Esophagus muscularis mucosa (tissue), 4 donors: ENCODE measurements around the gene TRUB2. TPM values are rescaled to one million over a fixed set of nuclear protein-coding genes. Genes with fewer than 3 reads are reported as not detected.

Experiments used
- DNase-seq: peaks from one replicate; pipeline ENCODE4 v3.0.0-alpha.2; 2017; ENCODE audit errors: extremely low spot score
- H3K27ac ChIP-seq, 4 donors: fragments of 200-600 bp; sonication (generic); replicated peaks in 1 of 4; 1 replicate in 3 of 4; 2 replicates in 1 of 4; pipeline ENCODE4 v1.5.1; 2016 to 2019; ENCODE audit warnings: mild to moderate bottlenecking in 1 of 4
- H3K27me3 ChIP-seq, 4 donors: fragments of 200-600 bp; sonication (generic); one replicate each; pipeline versions ENCODE4 v1.5.1 to v1.6.0; 2016 to 2019
- H3K36me3 ChIP-seq, 4 donors: fragments of 200-600 bp; sonication (generic); one replicate each; pipeline ENCODE4 v1.5.1; 2016 to 2019
- H3K4me1 ChIP-seq, 4 donors: fragments of 200-600 bp; sonication (generic); one replicate each; pipeline ENCODE4 v1.5.1; 2016 to 2019
- H3K4me3 ChIP-seq, 4 donors: fragments of 200-600 bp; sonication (generic); 1 replicate in 2 of 4; 2 replicates in 2 of 4; pipeline ENCODE4 v1.5.1; 2016 to 2019; ENCODE audit warnings: mild to moderate bottlenecking in 4 of 4, moderate library complexity in 1 of 4
- H3K9me3 ChIP-seq, 4 donors: fragments of 200-600 bp; sonication (generic); 1 replicate in 3 of 4; 2 replicates in 1 of 4; pipeline ENCODE4 v1.5.1; 2016 to 2019
- EP300 ChIP-seq: sonication (generic); formaldehyde crosslinking; IDR thresholded peaks from one replicate; pipeline ENCODE4 v1.6.1; 2017; ENCODE audit warnings: antibody characterized with exemption
- POLR2A ChIP-seq: fragments of 450-650 bp; IDR thresholded peaks from one replicate; pipeline ENCODE4 v1.6.1; 2017; ENCODE audit warnings: antibody characterized with exemption, moderate library complexity, mild to moderate bottlenecking, low read depth
- POLR2AphosphoS5 ChIP-seq, 2 donors: sonication (generic); formaldehyde crosslinking; IDR thresholded peaks; one replicate each; pipeline ENCODE4 v1.6.1; 2017; ENCODE audit warnings: antibody characterized with exemption in 2 of 2
- WGBS: methylation state at CpG from one replicate; pipeline ENCODE4 v1.1.5; 2018; 5-methylcytosine and 5-hydroxymethylcytosine counted together
- intact Hi-C: fragments of 100-400 bp; cut with DNase I; formaldehyde crosslinking; loops from one replicate; pipeline ENCODE4 v1.15.1; 2023
- total RNA-seq, 4 donors: library from RNA; depleted of rRNA; stranded (reverse); fragments of >200 nt; gene quantifications; one replicate each; pipeline versions ENCODE4 v1.1.0 to v1.2.1, GENCODE V29; 2016
- TF ChIP-seq, protein P1 (sequence below), 3 experiments: fragments of 200-600 bp in 2 of 3; fragments of 450-650 bp in 1 of 3; sonication (generic) in 2 of 3; IDR thresholded peaks; one replicate each; pipeline ENCODE4 v1.5.1; 2017 to 2019; ENCODE audit warnings: antibody characterized with exemption in 3 of 3, mild to moderate bottlenecking in 2 of 3, moderate library complexity in 1 of 3

Gene TRUB2
- total RNA-seq, 4 donors from 2014 or later = 5.4 to 13.2 (median 9.5) TPM

DNA sequence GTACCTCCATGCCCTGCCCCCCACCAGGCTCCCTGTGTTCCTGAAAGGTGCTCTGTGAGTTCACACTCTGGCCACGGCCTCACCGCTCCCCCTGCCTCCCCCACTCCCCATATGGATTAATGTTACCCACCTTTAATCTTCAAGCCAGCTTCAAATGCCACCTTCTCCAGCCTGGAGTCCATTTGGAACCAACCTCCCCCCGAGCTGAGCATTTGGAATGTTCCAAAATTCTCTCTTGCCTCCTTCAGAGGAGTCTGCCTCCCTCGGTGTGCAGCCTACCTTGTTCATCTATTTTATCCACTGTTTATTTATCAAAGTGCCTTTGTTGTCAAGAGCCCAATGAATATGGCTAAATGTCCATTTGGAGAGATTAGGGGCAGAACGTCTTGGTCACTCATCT is 50.7 kb downstream of the TRUB2 start:
- H3K4me3 ChIP-seq = no peak overlapping the region
- peaks cover 25 to 69% (median 60%) of the 10 kb centered on the region in 4 donors for H3K36me3 ChIP-seq
- TF ChIP-seq, protein P1, sequence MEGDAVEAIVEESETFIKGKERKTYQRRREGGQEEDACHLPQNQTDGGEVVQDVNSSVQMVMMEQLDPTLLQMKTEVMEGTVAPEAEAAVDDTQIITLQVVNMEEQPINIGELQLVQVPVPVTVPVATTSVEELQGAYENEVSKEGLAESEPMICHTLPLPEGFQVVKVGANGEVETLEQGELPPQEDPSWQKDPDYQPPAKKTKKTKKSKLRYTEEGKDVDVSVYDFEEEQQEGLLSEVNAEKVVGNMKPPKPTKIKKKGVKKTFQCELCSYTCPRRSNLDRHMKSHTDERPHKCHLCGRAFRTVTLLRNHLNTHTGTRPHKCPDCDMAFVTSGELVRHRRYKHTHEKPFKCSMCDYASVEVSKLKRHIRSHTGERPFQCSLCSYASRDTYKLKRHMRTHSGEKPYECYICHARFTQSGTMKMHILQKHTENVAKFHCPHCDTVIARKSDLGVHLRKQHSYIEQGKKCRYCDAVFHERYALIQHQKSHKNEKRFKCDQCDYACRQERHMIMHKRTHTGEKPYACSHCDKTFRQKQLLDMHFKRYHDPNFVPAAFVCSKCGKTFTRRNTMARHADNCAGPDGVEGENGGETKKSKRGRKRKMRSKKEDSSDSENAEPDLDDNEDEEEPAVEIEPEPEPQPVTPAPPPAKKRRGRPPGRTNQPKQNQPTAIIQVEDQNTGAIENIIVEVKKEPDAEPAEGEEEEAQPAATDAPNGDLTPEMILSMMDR (IDR thresholded peaks at IDR 0.05) = no peak
- TF ChIP-seq POLR2A (no peak), EP300 (no peak), POLR2AphosphoS5 (IDR thresholded peaks at IDR 0.05) (no peak)
- no peak for DNase-seq
- H3K9me3 ChIP-seq = no peaks in the 10 kb centered on the region
- H3K4me1 ChIP-seq = peaks cover 14 to 32% (median 20%) of the 10 kb centered on the region in 4 donors
- intact Hi-C loops = no loop called here
- no peak overlapping the region for H3K27ac ChIP-seq
- WGBS = 70% methylated on average over 5 of the region's 5 CpGs
- H3K27me3 ChIP-seq = no peaks in the 10 kb centered on the region

DNA sequence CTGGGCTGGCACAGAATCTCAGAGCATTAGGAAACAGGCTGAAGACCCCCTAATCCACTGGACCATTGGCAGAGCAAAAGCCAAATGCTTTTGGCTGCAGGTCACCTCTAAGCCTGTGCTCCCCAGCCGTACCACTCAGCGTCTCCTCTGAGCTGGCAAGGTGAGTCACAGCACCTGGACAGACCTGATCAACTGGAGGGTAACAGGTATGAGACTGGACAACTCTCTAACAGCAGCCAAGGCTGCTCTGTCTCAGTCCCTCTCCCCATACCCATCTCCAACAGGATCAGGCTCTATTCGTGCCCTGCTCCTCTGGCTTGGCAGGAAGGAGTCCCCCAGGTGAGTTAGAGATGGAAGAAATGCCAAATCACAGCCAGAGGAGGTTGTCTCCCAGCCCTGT is 51.1 kb downstream of the TRUB2 start:
- TF ChIP-seq POLR2AphosphoS5 (IDR thresholded peaks at IDR 0.05) (no peak), EP300 (no peak), POLR2A (no peak)
- TF ChIP-seq, protein P1 (IDR thresholded peaks at IDR 0.05) = no peak
- Histone ChIP-seq H3K36me3 (peaks cover 26 to 73% (median 63%) of the 10 kb centered on the region in 4 donors), H3K4me3 (no peak overlapping the region), H3K9me3 (no peaks in the 10 kb centered on the region), H3K27ac (no peak overlapping the region), H3K4me1 (peaks cover 14 to 30% (median 18%) of the 10 kb centered on the region in 4 donors), H3K27me3 (no peaks in the 10 kb centered on the region)
- DNase-seq = no peak
- intact Hi-C loops = no loop called here
- WGBS = 85% methylated on average over 3 of the region's 3 CpGs

DNA sequence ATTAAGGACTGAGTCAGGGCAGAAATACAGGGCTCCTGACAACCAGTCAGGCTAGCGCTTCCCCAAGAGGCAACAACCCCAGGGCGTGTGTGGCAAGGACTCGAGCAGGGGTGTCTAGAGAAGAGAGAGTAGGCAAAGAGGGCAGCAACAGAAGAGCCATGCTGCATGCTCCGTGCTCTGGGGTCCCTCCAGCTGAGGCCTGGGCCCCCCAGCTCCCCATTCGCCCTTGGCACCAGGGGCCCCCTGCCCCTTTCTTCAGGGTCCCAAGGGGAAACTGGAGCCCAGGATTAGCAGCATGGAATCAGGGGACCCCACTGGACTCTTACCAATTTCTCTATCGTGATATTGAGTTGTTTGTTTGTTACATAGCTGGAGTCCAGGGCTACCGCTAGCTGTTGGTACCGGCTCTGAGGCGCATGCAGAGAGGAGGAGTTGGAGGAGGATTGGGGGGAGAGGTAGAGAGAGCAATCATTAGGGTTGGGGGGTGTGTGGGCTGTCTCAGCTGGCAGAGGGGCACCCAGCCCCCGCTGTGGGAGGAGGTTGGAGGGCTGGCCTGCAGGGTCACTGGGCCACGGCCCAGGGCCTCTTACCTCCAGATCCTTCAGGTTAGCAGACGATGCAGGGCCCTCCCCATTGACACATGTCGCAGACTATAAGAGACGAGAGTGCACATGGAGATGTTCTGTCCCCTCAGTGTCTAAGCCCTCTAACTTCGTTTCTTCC is 55.2 kb downstream of the TRUB2 start:
- TF ChIP-seq EP300 (no peak), POLR2A (no peak), POLR2AphosphoS5 (IDR thresholded peaks at IDR 0.05) (no peak)
- TF ChIP-seq, protein P1 (IDR thresholded peaks at IDR 0.05) = no peak
- no peak for DNase-seq
- Histone ChIP-seq H3K9me3 (no peaks in the 10 kb centered on the region), H3K4me1 (peaks cover 0 to 4% (median 0%) of the 10 kb centered on the region in 4 donors), H3K36me3 (peaks cover 34 to 96% (median 82%) of the 10 kb centered on the region in 4 donors), H3K4me3 (no peak overlapping the region), H3K27ac (no peak overlapping the region), H3K27me3 (no peaks in the 10 kb centered on the region)
- intact Hi-C loops = no loop called here
- 90% methylated on average over 15 of the region's 15 CpGs for WGBS

DNA sequence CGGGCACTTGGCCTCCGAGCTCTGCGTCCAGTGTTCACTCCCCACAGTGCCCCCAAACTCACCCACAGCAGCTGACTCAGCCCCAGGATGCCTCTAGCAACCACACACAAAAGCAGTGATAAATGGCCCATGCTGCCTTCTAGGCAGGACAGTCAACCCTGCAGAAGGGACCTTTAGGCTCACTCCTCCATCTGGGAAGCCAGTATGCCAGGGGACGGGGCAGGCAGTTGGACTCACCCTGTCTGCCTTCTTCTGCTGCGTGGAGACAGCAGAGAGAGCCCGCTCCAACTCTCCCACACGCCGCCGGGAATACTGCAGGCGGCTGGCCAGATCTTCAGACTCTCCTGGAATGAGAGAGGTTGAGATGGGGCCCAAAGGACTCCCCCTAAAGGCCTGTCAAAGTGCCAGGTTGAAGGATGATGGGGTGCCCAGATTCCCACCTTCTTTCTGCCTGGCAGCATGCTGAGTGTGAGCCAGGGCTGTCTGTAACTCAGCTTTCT is 56.8 kb downstream of the TRUB2 start:
- WGBS = 97% methylated on average over 6 of the region's 10 CpGs
- H3K27ac ChIP-seq = no peak overlapping the region
- intact Hi-C loops = no loop called here
- no peak for DNase-seq
- peaks cover 43 to 98% (median 85%) of the 10 kb centered on the region in 4 donors for H3K36me3 ChIP-seq
- H3K4me3 ChIP-seq = no peak overlapping the region
- H3K9me3 ChIP-seq = no peaks in the 10 kb centered on the region
- no peaks in the 10 kb centered on the region for H3K27me3 ChIP-seq
- H3K4me1 ChIP-seq = no peaks in the 10 kb centered on the region
- TF ChIP-seq, protein P1 (IDR thresholded peaks at IDR 0.05) = no peak
- TF ChIP-seq POLR2AphosphoS5 (IDR thresholded peaks at IDR 0.05) (no peak), POLR2A (no peak), EP300 (no peak)
